ENCODE results near the gene CIDEC.

CIDEC gene

GRCh38 chr3:9879830-9880549 is at the start of gene CIDEC:
Gene CIDEC, minus strand, starts transcription at chr3:9880253. Its CDS starts 1,767 bp downstream, at chr3:9878486.
- DNase-seq = no peak

GRCh38 chr3:9928158-9928557 is 48.1 kb upstream of the CIDEC start:
- DNase-seq = no peak

- no peak for DNase-seq
These were observed 38.4 kb upstream of the CIDEC start for GRCh38 chr3:9918261-9919038.

GRCh38 chr3:9917820-9918219 is 37.8 kb upstream of the CIDEC start:
- no peak for DNase-seq

GRCh38 chr3:9916734-9917680 is 37.0 kb upstream of the CIDEC start, which contains the start of gene IL17RC:
Gene IL17RC, plus strand, starts transcription at chr3:9917098. Its CDS starts 218 bp downstream, at chr3:9917316.
- peak; percentile 58 for DNase-seq

GRCh38 chr3:9916346-9916733 is 36.3 kb upstream of the CIDEC start:
- DNase-seq = no peak

- peak; percentile 39 for DNase-seq
These were observed 35.4 kb upstream of the CIDEC start for GRCh38 chr3:9915254-9916141.

- no peak for DNase-seq
These were observed 34.7 kb upstream of the CIDEC start for GRCh38 chr3:9914559-9915253.

- DNase-seq = no peak
These were observed 34.0 kb upstream of the CIDEC start for GRCh38 chr3:9914011-9914410.

- DNase-seq = no peak
These were observed 33.5 kb upstream of the CIDEC start for GRCh38 chr3:9913601-9914000.

GRCh38 chr3:9912294-9912935 is 32.4 kb upstream of the CIDEC start:
- DNase-seq = no peak

- DNase-seq = no peak
These were observed 31.8 kb upstream of the CIDEC start for GRCh38 chr3:9911863-9912262.

- DNase-seq = no peak
These were observed 29.4 kb upstream of the CIDEC start for GRCh38 chr3:9909221-9910013.

- no peak for DNase-seq
These were observed 28.2 kb upstream of the CIDEC start for GRCh38 chr3:9908286-9908685.

GRCh38 chr3:9906480-9906879 is 26.4 kb upstream of the CIDEC start:
- DNase-seq = no peak

- no peak for DNase-seq
These were observed 23.9 kb upstream of the CIDEC start for GRCh38 chr3:9903904-9904303.

GRCh38 chr3:9903238-9903624 is 23.2 kb upstream of the CIDEC start:
- DNase-seq = no peak

- DNase-seq = no peak
These were observed 22.6 kb upstream of the CIDEC start, which contains the start of gene IL17RE for GRCh38 chr3:9902372-9903237. Gene IL17RE, plus strand, starts transcription at chr3:9902848. Its CDS starts 85 bp downstream, at chr3:9902933.

GRCh38 chr3:9901967-9902366 is 21.9 kb upstream of the CIDEC start:
- no peak for DNase-seq

Data from activated naive CD4-positive, alpha-beta T cell treated with anti-CD3 and anti-CD28 coated beads, Interleukin-2, amount 50 U/mL, for 16 hours (primary cell).